Suppressor macrophage treated with lipopolysaccharide for 1 hour (primary cell): Measurements from ENCODE around the gene GSTA2.
"Not testable (repeated sequence)": the region's sequence is repeated elsewhere in the genome, so short reads cannot be mapped to it uniquely, and the experiment has no call there.

Experiments used
- DNase-seq, 3 donors: peaks; one replicate each; pipeline ENCODE4 v3.0.0-alpha.2; 2020 to 2022

The GSTA2 gene

DNA sequence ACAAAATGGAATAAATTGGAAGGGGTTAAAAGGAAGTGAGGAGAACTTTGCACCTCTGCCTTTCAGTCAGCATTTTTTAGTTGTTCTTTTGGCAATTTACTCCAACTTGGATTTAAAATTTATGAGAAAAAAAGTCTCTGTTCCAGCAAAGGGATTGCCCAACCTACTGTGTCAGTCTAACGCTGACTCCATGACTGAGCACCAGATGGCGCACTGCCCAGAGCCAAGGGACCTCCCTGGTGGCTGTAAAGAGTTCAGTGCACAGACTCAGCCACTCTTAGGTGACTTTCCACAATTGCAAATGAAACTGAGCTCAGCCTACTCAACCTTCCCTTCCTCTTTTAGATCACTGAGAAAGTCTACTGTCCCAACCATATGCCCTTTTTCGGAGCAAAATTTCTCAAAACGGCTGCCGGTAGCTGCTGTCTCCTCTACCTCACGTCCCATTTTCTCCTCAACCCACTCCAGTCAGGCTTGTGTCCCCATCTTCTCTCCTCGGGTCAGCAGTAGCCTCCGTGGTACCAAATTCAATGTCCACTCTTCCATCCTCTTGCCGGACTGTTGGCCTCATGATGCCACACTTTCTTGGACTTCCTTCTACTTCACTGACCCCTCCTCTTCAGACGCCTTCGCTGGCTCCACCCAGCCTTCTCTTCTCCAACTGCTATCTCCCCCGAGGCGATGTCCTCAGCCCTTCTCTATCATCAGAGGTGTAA lies 38.7 kb downstream of the GSTA2 start:
- peak; percentile 80 to 87 (median 85) for DNase-seq

DNA sequence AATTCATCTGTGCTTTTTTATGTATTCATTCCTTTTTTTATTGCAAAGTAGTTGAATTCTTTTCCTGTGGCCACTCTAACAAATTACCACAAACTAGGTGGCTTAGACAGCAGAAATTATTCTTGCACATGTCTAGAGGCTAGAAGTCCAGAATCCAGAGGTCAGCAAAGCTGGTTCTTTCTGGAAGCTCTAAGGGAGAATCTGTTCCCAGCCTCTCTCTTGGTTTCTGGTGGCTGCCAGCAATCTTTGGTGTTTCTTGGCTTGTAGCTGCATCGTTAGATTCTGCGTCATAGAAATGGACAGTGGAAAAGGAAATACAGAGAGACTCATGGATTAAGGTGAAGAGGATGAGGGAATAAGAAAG lies 39.3 kb downstream of the GSTA2 start:
- DNase-seq = no peak

DNA sequence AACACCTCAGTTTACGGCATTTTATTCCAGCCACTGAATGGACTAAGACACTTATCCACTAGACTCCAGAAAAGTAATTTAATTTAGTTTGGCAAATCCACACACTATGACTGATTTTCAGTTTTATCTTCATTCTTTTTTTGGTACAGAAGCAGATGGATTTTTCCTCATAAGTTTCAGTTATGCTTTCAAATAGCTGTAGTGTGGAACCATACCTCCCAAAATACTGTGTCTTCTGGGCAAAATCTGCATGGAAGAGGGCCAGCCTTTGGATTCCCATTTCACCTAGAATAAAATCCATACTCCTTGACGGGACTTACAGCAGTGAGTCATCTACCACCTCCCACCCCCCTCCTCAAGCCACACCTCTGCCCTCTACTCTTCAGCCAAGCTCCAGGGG lies 43.0 kb downstream of the GSTA2 start:
- no peak for DNase-seq

DNA sequence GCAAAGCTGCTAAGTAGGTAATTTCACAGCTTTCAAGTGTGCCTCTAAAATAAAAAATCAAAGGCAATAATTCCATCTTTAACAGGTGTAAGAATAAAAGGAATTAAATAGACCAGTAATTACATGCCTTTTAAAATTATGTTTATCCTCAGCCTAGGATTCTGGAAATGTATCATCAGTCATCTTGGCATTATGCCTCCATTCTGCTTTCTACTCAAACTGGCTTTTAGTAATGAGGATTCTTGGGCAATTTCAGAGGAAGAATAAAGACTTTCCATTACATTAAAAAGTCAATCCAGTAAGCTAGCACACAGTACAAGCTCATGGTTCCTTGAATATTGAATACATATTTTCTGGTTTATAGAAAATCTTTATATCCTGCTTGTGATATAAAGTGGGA lies 44.7 kb downstream of the GSTA2 start:
- DNase-seq = no peak

DNA sequence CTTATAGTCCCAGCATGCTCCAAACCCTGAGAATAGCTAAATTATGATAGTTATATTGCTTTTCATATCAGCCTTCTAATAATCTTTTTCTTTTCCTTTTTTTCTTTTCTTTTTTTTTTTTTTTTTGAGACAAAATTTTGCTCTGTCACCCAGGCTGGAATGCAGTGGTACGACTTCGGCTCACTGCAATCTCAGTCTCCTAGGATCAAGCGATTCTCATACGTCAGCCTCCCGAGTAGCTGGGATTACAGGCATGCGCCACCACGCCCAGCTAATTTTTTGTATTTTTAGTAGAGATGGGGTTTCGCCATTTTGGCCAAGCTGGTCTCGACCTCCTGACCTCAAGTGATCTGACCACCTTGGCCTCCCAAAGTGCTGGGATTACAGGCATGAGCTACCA lies 48.5 kb downstream of the GSTA2 start:
- not testable (repeated sequence) for DNase-seq

DNA sequence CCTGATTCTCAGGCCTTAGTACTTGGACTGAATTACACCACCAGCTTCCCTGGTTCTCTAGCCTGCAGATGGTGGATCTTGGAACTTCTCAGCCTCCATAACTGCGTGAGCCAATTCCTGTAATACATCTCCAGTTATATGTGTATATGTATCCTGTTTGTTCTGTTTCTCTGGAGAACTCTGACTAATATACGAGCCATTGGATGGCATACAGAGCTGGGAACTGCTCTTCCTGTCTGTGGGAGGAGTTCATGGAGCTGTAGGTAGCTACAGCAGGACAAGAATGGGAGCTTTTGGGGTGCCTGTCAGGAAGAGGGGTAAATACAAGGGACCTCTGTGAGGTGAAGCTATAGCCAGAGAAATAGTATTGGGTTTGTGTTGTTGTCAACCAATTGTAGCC lies 51.1 kb downstream of the GSTA2 start:
- DNase-seq = no peak

DNA sequence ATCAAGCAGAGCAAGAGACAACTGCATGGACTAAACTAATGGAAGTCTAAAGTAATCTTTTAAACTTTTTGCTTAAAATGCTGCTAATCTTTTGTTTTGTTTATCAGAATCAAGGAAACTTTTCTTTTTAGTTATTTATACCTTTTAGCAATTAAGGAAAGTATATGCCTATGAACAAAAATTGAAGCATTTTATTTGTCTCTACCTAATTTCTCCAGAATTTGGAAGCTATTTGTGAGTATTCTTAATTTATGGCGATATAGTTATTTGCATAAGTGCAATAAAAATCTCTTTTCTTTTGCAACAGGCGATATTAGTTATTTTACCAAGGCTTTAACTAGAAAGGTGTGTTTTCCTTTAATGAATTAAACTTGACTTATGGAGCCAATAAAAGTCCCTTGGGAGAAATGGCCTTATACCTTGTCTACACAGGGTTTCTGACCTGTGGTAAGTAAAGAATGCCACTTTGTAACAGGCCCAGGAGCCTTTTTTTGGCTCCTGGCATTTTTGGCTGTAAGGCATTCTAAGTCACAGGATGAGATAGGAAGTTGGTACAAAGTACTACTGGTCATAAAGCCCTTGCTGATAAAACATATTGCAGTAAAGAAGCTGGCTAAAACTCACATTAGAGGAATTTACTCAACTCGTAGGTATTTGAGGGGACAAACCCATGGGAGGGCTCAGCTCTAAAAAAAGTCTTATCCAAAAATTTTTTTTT lies 55.2 kb downstream of the GSTA2 start:
- no peak for DNase-seq

DNA sequence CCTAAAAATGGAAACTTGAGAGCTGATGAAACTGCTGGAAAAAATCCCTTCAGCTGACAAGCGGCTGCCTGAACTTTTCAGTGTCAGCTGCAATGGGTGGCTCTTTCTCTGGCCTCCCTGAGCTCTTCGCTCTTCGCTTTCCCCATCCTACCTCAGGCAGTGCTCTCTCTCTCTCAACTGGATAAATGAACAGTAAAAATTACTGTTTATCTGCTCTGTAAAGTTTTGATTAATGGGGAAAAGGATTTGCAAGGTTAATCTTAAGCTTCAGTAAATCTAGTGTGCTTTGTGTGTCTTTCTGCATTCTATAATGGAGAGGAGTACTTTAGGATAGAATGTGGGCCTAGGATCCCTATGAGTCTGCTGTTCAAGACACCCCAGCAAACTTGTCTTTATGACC lies 57.3 kb downstream of the GSTA2 start:
- DNase-seq = no peak

DNA sequence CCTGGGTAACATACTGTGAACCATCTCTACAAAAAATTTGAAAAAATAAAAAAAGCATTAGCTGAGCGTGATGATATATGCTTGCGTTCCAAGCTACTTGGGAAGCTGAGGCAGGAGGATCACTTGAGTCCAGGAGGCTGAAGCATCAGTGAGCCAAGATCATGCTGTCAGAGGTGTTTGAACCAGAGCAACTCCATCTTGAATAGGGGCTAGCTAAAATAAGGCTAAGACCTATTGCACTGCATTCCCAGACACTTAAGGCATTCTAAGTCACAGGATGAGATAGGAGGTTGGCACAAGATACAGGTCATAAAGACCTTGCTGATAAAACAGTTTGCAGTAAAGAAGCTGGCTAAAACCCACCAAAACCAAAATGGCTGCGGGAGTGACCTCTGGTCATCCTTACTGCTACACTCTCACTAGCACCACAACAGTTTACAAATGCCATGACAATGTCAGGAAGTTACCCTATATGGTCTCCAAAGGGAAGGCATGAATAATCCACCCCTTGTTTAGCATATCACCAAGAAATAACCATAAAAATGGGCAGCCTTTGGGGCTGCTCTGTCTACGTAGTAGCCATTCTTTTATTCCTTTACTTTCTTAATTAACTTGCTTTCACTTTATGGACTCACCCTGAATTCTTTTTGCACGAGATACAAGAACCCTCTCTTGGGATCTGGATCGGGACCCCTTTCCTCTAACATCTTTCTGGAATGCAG lies 58.3 kb downstream of the GSTA2 start:
- DNase-seq = not testable (repeated sequence)

DNA sequence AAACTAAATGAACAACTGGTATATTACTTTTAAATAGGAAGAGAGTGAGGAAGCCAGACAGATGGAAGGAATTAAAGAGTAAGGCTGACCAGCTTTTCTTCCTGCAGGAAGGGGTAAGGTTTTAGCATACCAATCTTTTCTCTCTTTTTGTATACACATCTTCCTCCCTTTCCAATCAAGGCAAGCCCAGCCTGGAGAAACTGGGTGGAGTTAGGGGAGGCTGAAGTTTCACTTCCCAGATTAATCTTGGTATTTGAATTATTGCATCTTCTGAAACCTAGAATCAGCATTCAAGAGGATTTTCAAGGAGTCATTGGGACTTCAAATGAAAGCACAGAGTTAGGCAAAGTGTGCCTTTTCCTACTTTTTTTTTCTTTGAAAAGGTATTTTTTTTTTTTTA lies 59.2 kb downstream of the GSTA2 start:
- DNase-seq = peak; percentile 35 to 50 (median 39)
